SK-N-SH treated with all-trans-retinoic acid at 6 μM for 48 hours (cell line): ENCODE results near the gene MNT.

Experiments
- ATAC-seq: fragments of 200-7000 bp; cut with Tn5 transposase; 3 replicates; pipeline ENCODE4 v1.9.1; 2020; ENCODE audit warnings: mild to moderate bottlenecking, moderate library complexity
- ARNTL ChIP-seq: fragments of 450-650 bp; formaldehyde crosslinking; IDR thresholded peaks from 2 replicates; pipeline ENCODE4 v1.5.0; 2020; ENCODE audit warnings: low read depth, mild to moderate bottlenecking, moderate library complexity, borderline replicate concordance
- BACH2 ChIP-seq: fragments of 250-450 bp; sonication (Bioruptor Pico); IDR thresholded peaks from 2 replicates; pipeline ENCODE4 v1.9.0; 2021; ENCODE audit warnings: mild to moderate bottlenecking, borderline replicate concordance
- CSDC2 ChIP-seq: fragments of 250-450 bp; sonication (Bioruptor Pico); IDR thresholded peaks from 2 replicates; pipeline ENCODE4 v1.5.0; 2020; ENCODE audit warnings: mild to moderate bottlenecking, moderate library complexity
- ESRRG ChIP-seq: fragments of 250-450 bp; sonication (Bioruptor Pico); IDR thresholded peaks from 2 replicates; pipeline ENCODE4 v1.6.1; 2021; ENCODE audit warnings: mild to moderate bottlenecking
- GLIS3 ChIP-seq: fragments of 250-450 bp; sonication (Bioruptor Pico); IDR thresholded peaks from 2 replicates; pipeline ENCODE4 v1.5.0; 2020; ENCODE audit warnings: mild to moderate bottlenecking, moderate library complexity
- ISL1 ChIP-seq: fragments of 250-450 bp; sonication (Bioruptor Pico); IDR thresholded peaks from 2 replicates; pipeline ENCODE4 v2.1.2; 2022; ENCODE audit warnings: mild to moderate bottlenecking, moderate library complexity
- OSR1 ChIP-seq: fragments of 250-450 bp; sonication (Bioruptor Pico); IDR thresholded peaks from 2 replicates; pipeline ENCODE4 v1.8.0; 2022; ENCODE audit warnings: moderate library complexity, mild to moderate bottlenecking, inconsistent platforms
- PPARA ChIP-seq: fragments of 250-450 bp; sonication (Bioruptor Pico); IDR thresholded peaks from 2 replicates; pipeline ENCODE4 v1.5.0; 2020; ENCODE audit warnings: mild to moderate bottlenecking, borderline replicate concordance
- RARB ChIP-seq: fragments of 250-450 bp; sonication (Bioruptor Pico); IDR thresholded peaks from 2 replicates; pipeline ENCODE4 v1.8.0; 2021; ENCODE audit warnings: mild to moderate bottlenecking, moderate library complexity
- SNAI2 ChIP-seq: fragments of 250-450 bp; sonication (Bioruptor Pico); IDR thresholded peaks from 2 replicates; pipeline ENCODE4 v1.5.0; 2020; ENCODE audit warnings: mild to moderate bottlenecking, moderate library complexity
- TCF4 ChIP-seq: fragments of 250-450 bp; sonication (Bioruptor Pico); IDR thresholded peaks from 2 replicates; pipeline ENCODE4 v1.8.0; 2021; ENCODE audit warnings: mild to moderate bottlenecking, moderate library complexity, borderline replicate concordance
- TOX ChIP-seq: fragments of 250-450 bp; sonication (Bioruptor Pico); IDR thresholded peaks from 2 replicates; pipeline ENCODE4 v1.8.0; 2021; ENCODE audit warnings: mild to moderate bottlenecking, moderate library complexity, borderline replicate concordance
- TSHZ2 ChIP-seq: fragments of 250-450 bp; sonication (Bioruptor Pico); IDR thresholded peaks from 2 replicates; pipeline ENCODE4 v1.5.0; 2020; ENCODE audit warnings: mild to moderate bottlenecking, moderate library complexity
- ZC3H10 ChIP-seq: fragments of 250-450 bp; sonication (Bioruptor Pico); IDR thresholded peaks from 2 replicates; pipeline ENCODE4 v1.5.1; 2021; ENCODE audit warnings: mild to moderate bottlenecking, moderate library complexity
- ZFP3 ChIP-seq: fragments of 250-450 bp; sonication (Bioruptor Pico); IDR thresholded peaks from 2 replicates; pipeline ENCODE4 v1.5.0; 2020; ENCODE audit warnings: mild to moderate bottlenecking, moderate library complexity
- ZFP30 ChIP-seq: fragments of 450-650 bp; formaldehyde crosslinking; IDR thresholded peaks from 2 replicates; pipeline ENCODE4 v1.5.0; 2022; ENCODE audit warnings: mild to moderate bottlenecking, moderate library complexity
- ZNF565 ChIP-seq: fragments of 450-650 bp; formaldehyde crosslinking; conservative IDR thresholded peaks from 2 replicates; pipeline ENCODE4 v1.5.0; 2020; ENCODE audit warnings: low read depth, mild to moderate bottlenecking, moderate library complexity
- ZNF70 ChIP-seq: fragments of 450-650 bp; formaldehyde crosslinking; IDR thresholded peaks from 2 replicates; pipeline ENCODE4 v1.5.0; 2020; ENCODE audit warnings: mild to moderate bottlenecking, moderate library complexity
- ZNF8 ChIP-seq: fragments of 450-650 bp; formaldehyde crosslinking; IDR thresholded peaks from 2 replicates; pipeline ENCODE4 v1.5.0; 2020; ENCODE audit warnings: mild to moderate bottlenecking, moderate library complexity
- TF ChIP-seq, protein P1 (sequence below): fragments of 250-450 bp; sonication (Bioruptor Pico); IDR thresholded peaks from 2 replicates; pipeline ENCODE4 v1.8.0; 2020; ENCODE audit warnings: mild to moderate bottlenecking, moderate library complexity, borderline replicate concordance
- TF ChIP-seq, protein P2 (sequence below): fragments of 250-450 bp; sonication (Bioruptor Pico); IDR thresholded peaks from 2 replicates; pipeline ENCODE4 v1.8.0; 2021; ENCODE audit warnings: low read depth, mild to moderate bottlenecking, moderate library complexity, borderline replicate concordance
- TF ChIP-seq, protein P3 (sequence below): fragments of 250-450 bp; sonication (Bioruptor Pico); IDR thresholded peaks from 2 replicates; pipeline ENCODE4 v1.5.1; 2021; ENCODE audit warnings: mild to moderate bottlenecking, moderate library complexity

The MNT gene

DNA sequence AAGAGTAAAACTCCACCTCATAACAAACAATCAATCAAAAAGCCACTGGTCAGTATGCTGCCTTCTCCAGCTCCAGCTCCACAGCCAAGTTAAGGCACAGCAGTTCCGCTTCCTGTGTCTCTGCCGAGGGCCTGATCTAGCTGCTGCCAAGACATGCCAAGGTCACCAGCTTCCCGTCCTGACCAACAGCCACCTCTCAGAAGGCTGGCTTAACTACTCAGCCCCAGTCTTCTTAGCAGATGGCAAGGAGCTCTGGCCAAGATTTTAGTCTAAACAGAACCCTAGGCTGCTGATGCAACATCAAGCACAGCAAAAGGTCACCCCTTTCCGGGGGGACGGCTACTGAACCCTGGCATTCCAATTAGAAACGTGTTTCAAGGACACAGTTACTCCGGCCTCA, 17.7 kb upstream of the MNT start (continued):
- no peak for TF ChIP-seq CSDC2 (CRISPR knock-in tag)
- TF ChIP-seq ZNF565 (CRISPR knock-in tag) = no peak
- no peak for TF ChIP-seq OSR1

DNA sequence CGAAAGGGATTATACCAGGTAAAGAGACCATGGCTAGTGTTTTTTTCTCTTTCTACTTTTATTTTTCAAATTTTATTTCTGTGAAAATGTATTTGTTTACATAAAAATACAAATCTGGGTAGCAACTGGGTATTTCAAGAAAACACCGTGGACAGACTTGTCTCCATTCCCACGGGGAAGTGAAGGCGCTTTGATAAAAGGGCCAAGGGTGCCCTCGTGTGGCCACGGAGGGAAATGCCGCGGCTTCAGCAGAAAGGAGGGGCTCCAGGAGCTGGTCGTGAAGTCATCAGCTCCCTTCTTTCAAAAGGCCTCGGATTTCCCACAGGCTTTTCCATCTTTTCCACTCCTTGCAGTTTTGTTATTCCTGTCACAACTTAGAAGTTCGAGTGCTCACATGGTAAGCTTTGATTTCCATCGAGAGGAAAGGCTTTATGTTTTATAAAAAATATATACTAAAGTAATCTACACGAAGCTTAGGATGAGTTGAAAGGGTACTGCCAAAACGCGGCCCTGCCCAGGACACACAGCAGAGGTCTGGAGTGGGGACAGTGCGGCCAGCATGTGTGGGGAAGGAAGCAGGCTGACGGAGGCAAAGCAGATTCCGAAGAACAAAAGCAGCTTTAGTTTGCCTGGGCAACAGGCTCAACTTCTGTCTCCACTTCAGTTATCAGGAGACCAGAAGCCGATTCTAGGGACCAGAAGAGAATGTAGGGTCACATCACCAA, 15.3 kb upstream of the MNT start:
- TF ChIP-seq OSR1 (no peak), ZNF8 (CRISPR knock-in tag) (no peak), TOX (no peak), TCF4 (CRISPR knock-in tag) (no peak), ZC3H10 (CRISPR knock-in tag) (no peak), ZFP30 (CRISPR knock-in tag) (no peak), ESRRG (CRISPR knock-in tag) (no peak), CSDC2 (CRISPR knock-in tag) (no peak), PPARA (CRISPR knock-in tag) (no peak), ZFP3 (CRISPR knock-in tag) (no peak), RARB (CRISPR knock-in tag) (no peak), ZNF70 (CRISPR knock-in tag) (no peak), TSHZ2 (CRISPR knock-in tag) (no peak), GLIS3 (CRISPR knock-in tag) (no peak)
- TF ChIP-seq, protein P1, sequence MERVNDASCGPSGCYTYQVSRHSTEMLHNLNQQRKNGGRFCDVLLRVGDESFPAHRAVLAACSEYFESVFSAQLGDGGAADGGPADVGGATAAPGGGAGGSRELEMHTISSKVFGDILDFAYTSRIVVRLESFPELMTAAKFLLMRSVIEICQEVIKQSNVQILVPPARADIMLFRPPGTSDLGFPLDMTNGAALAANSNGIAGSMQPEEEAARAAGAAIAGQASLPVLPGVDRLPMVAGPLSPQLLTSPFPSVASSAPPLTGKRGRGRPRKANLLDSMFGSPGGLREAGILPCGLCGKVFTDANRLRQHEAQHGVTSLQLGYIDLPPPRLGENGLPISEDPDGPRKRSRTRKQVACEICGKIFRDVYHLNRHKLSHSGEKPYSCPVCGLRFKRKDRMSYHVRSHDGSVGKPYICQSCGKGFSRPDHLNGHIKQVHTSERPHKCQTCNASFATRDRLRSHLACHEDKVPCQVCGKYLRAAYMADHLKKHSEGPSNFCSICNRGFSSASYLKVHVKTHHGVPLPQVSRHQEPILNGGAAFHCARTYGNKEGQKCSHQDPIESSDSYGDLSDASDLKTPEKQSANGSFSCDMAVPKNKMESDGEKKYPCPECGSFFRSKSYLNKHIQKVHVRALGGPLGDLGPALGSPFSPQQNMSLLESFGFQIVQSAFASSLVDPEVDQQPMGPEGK (CRISPR knock-in tag) = no peak
- ATAC-seq = peak; percentile 91

DNA sequence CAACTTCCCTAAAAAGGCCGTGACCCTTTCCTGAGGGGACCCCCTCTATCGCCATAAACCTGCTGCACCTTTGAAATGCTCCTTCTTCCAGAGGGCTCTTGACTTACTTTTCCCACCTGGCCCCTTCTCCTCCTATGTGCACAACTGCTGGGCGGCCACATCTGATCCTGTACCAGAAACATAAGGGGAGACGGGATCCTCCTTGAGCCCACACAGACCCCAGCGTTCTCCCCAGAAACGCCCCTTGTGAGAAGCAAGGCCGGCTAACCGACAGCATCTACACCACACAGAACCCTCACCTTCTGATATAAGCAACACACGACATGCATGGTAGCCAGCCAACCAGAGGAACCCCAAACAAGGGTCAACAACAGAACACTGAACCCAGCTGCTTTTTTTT, 14.2 kb upstream of the MNT start:
- TF ChIP-seq ZNF565 (CRISPR knock-in tag) (no peak), ZNF70 (CRISPR knock-in tag) (no peak), RARB (CRISPR knock-in tag) (no peak), ZC3H10 (CRISPR knock-in tag) (no peak), BACH2 (CRISPR knock-in tag) (no peak), GLIS3 (CRISPR knock-in tag) (no peak), ARNTL (no peak), ISL1 (CRISPR knock-in tag) (no peak), TOX (no peak), SNAI2 (CRISPR knock-in tag) (no peak)
- TF ChIP-seq, protein P2, sequence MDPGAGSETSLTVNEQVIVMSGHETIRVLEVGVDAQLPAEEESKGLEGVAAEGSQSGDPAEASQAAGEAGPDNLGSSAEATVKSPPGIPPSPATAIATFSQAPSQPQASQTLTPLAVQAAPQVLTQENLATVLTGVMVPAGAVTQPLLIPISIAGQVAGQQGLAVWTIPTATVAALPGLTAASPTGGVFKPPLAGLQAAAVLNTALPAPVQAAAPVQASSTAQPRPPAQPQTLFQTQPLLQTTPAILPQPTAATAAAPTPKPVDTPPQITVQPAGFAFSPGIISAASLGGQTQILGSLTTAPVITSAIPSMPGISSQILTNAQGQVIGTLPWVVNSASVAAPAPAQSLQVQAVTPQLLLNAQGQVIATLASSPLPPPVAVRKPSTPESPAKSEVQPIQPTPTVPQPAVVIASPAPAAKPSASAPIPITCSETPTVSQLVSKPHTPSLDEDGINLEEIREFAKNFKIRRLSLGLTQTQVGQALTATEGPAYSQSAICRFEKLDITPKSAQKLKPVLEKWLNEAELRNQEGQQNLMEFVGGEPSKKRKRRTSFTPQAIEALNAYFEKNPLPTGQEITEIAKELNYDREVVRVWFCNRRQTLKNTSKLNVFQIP = no peak
- ATAC-seq = no peak

GRCh38 chr17:2414446-2415064, 13.7 kb upstream of the MNT start:
- ATAC-seq = no peak
- TF ChIP-seq TSHZ2 (CRISPR knock-in tag) (no peak), ZFP3 (CRISPR knock-in tag) (no peak), RARB (CRISPR knock-in tag) (no peak), ZC3H10 (CRISPR knock-in tag) (no peak), ESRRG (CRISPR knock-in tag) (no peak), ZFP30 (CRISPR knock-in tag) (no peak), ZNF565 (CRISPR knock-in tag) (no peak), CSDC2 (CRISPR knock-in tag) (no peak), GLIS3 (CRISPR knock-in tag) (no peak), ZNF70 (CRISPR knock-in tag) (no peak)
- TF ChIP-seq, protein P3, sequence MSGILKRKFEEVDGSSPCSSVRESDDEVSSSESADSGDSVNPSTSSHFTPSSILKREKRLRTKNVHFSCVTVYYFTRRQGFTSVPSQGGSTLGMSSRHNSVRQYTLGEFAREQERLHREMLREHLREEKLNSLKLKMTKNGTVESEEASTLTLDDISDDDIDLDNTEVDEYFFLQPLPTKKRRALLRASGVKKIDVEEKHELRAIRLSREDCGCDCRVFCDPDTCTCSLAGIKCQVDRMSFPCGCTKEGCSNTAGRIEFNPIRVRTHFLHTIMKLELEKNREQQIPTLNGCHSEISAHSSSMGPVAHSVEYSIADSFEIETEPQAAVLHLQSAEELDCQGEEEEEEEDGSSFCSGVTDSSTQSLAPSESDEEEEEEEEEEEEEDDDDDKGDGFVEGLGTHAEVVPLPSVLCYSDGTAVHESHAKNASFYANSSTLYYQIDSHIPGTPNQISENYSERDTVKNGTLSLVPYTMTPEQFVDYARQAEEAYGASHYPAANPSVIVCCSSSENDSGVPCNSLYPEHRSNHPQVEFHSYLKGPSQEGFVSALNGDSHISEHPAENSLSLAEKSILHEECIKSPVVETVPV (CRISPR knock-in tag) = no peak
- TF ChIP-seq, protein P1 (CRISPR knock-in tag) = no peak
